IMR-90 (cell line): ENCODE results near the gene ATP1A4. TPM values are rescaled to one million over a fixed set of nuclear protein-coding genes. Genes with fewer than 3 reads are reported as not detected.

ENCODE experiments used
- ATAC-seq: fragments of 200-7000 bp; cut with Tn5 transposase; 2 replicates; pipeline ENCODE4 v1.9.1; 2020; ENCODE audit warnings: low read depth, mild to moderate bottlenecking, moderate library complexity
- BruUV-seq: library from RNA; stranded (reverse); fragments of 400-500 nt; replicated peaks from 2 replicates; lab custom pipeline; 2021; lab: Mats Ljungman, UMichigan
- CTCF ChIA-PET: fragments of 300-600 bp; formaldehyde crosslinking; extraction: SDS; loops from one replicate; lab custom pipeline; 2021; ENCODE audit warnings: antibody characterized with exemption; lab: Yijun Ruan, JAX
- POLR2A ChIA-PET: fragments of 300-600 bp; sonication (Branson Sonifier 250); formaldehyde crosslinking; loops from one replicate; lab custom pipeline; 2022; ENCODE audit warnings: antibody characterized with exemption; ENCODE audit not compliant: unreplicated experiment; lab: Charles Lee
- DNase-seq: peaks from one replicate; pipeline ENCODE4 v3.0.0; 2013
- H2AFZ ChIP-seq: replicated peaks from 2 replicates; pipeline ENCODE3; 2013; ENCODE audit warnings: low read length, mild to moderate bottlenecking; ENCODE audit not compliant: poor library complexity
- H2AK5ac ChIP-seq: 2 replicates; pipeline ENCODE4 v1.6.1; 2013; ENCODE audit warnings: low read depth, low read length, inconsistent platforms
- H2AK9ac ChIP-seq: replicated peaks from 2 replicates; pipeline ENCODE3; 2013; ENCODE audit warnings: mild to moderate bottlenecking, low read depth, low read length, moderate library complexity; ENCODE audit not compliant: poor library complexity
- H2BK120ac ChIP-seq: 2 replicates; pipeline ENCODE4 v1.6.1; 2013; ENCODE audit warnings: low read depth, low read length, inconsistent platforms
- H2BK15ac ChIP-seq: 3 replicates; pipeline ENCODE4 v1.6.1; 2013; ENCODE audit warnings: low read depth, low read length, inconsistent platforms
- H2BK20ac ChIP-seq: 2 replicates; pipeline ENCODE4 v1.6.1; 2013; ENCODE audit warnings: low read depth, mild to moderate bottlenecking, inconsistent platforms, low read length, moderate library complexity
- H2BK5ac ChIP-seq: 2 replicates; pipeline ENCODE4 v1.6.1; 2013; ENCODE audit warnings: mild to moderate bottlenecking, low read depth, low read length, inconsistent platforms; ENCODE audit not compliant: poor library complexity, severe bottlenecking
- H3K14ac ChIP-seq: replicated peaks from 2 replicates; pipeline ENCODE4 v1.6.1; 2013; ENCODE audit warnings: low read depth, low read length, inconsistent platforms
- H3K18ac ChIP-seq: 2 replicates; pipeline ENCODE4 v1.6.1; 2013; ENCODE audit warnings: low read depth, low read length, control low read depth
- H3K23ac ChIP-seq: 2 replicates; pipeline ENCODE4 v1.6.1; 2013; ENCODE audit warnings: low read depth, low read length, inconsistent platforms
- H3K27ac ChIP-seq: 2 replicates; pipeline ENCODE4 v1.5.1; 2013; ENCODE audit warnings: mild to moderate bottlenecking, control low read depth, low read length; ENCODE audit not compliant: insufficient read depth
- H3K27me3 ChIP-seq: 2 replicates; pipeline ENCODE4 v1.6.1; 2013; ENCODE audit warnings: low read length; ENCODE audit not compliant: control insufficient read depth, insufficient read depth
- H3K36me3 ChIP-seq: 2 replicates; pipeline ENCODE4 v1.6.1; 2013; ENCODE audit warnings: low read length, mixed read lengths; ENCODE audit not compliant: control insufficient read depth, insufficient read depth
- H3K4ac ChIP-seq: 2 replicates; pipeline ENCODE4 v1.6.1; 2013; ENCODE audit warnings: low read depth, low read length, inconsistent platforms
- H3K4me1 ChIP-seq: 2 replicates; pipeline ENCODE4 v1.6.1; 2013; ENCODE audit warnings: low read length, mixed read lengths; ENCODE audit not compliant: control insufficient read depth, insufficient read depth
- H3K4me2 ChIP-seq: 2 replicates; pipeline ENCODE4 v1.6.1; 2013; ENCODE audit warnings: low read depth, mild to moderate bottlenecking, control low read depth, low read length, moderate library complexity
- H3K4me3 ChIP-seq: 2 replicates; pipeline ENCODE4 v1.5.1; 2013; ENCODE audit warnings: low read depth, mild to moderate bottlenecking, control low read depth, low read length, moderate library complexity; ENCODE audit not compliant: insufficient read depth
- H3K56ac ChIP-seq: 2 replicates; pipeline ENCODE4 v1.6.1; 2013; ENCODE audit warnings: low read length, inconsistent platforms; ENCODE audit not compliant: insufficient read depth; ENCODE audit errors: extremely low read depth
- H3K79me1 ChIP-seq, 2 experiments: 2 replicates each; pipeline ENCODE4 v1.6.1; 2013; ENCODE audit warnings: low read length in 2 of 2, inconsistent platforms in 1 of 2, low read depth in 1 of 2
- H3K9ac ChIP-seq: 2 replicates; pipeline ENCODE4 v1.6.1; 2013; ENCODE audit warnings: low read depth, low read length, control low read depth
- H3K9me1 ChIP-seq: 2 replicates; pipeline ENCODE4 v1.6.1; 2013; ENCODE audit warnings: low read length, inconsistent platforms; ENCODE audit not compliant: insufficient read depth
- H3K9me3 ChIP-seq: 2 replicates; pipeline ENCODE4 v1.6.1; 2013; ENCODE audit warnings: low read length; ENCODE audit not compliant: control insufficient read depth, insufficient read depth
- H4K20me1 ChIP-seq: 2 replicates; pipeline ENCODE4 v1.6.1; 2013; ENCODE audit warnings: low read length, inconsistent platforms; ENCODE audit not compliant: insufficient read depth
- H4K5ac ChIP-seq: 2 replicates; pipeline ENCODE4 v1.6.1; 2013; ENCODE audit warnings: mild to moderate bottlenecking, low read depth, low read length, control low read depth
- H4K8ac ChIP-seq, 2 experiments: 2 replicates each; pipeline ENCODE4 v1.6.1; 2013; ENCODE audit warnings: low read depth in 2 of 2, low read length in 2 of 2, control low read depth in 1 of 2, inconsistent platforms in 1 of 2
- H4K91ac ChIP-seq: 2 replicates; pipeline ENCODE4 v1.6.1; 2013; ENCODE audit warnings: low read depth, low read length, inconsistent platforms; ENCODE audit not compliant: insufficient read depth
- BHLHE40 ChIP-seq: fragments of 150-350 bp; IDR thresholded peaks from 2 replicates; pipeline ENCODE4 v1.6.1; 2016; ENCODE audit warnings: mild to moderate bottlenecking, low read depth, low read length
- CEBPB ChIP-seq: IDR thresholded peaks from 2 replicates; pipeline ENCODE4 v1.6.1; 2012; ENCODE audit warnings: low read depth, low read length, improper control_type of control experiment
- CHD1 ChIP-seq: IDR thresholded peaks from 2 replicates; pipeline ENCODE4 v1.6.1; 2012; ENCODE audit warnings: low read depth, low read length, improper control_type of control experiment
- FOS ChIP-seq: fragments of 150-350 bp; IDR thresholded peaks from 2 replicates; pipeline ENCODE4 v1.6.1; 2016; ENCODE audit warnings: low read depth, low read length
- MAFK ChIP-seq: IDR thresholded peaks from 2 replicates; pipeline ENCODE4 v1.6.1; 2012; ENCODE audit warnings: low read depth, low read length, improper control_type of control experiment
- MAZ ChIP-seq: IDR thresholded peaks from 2 replicates; pipeline ENCODE4 v1.6.1; 2012; ENCODE audit warnings: low read depth, mild to moderate bottlenecking, low read length, improper control_type of control experiment, moderate library complexity, borderline replicate concordance
- MXI1 ChIP-seq: IDR thresholded peaks from 2 replicates; pipeline ENCODE4 v1.6.1; 2012; ENCODE audit warnings: low read depth, mild to moderate bottlenecking, low read length, moderate library complexity, borderline replicate concordance
- NFE2L2 ChIP-seq: fragments of 150-350 bp; IDR thresholded peaks from 2 replicates; pipeline ENCODE4 v1.6.1; 2016; ENCODE audit warnings: low read depth, mild to moderate bottlenecking, low read length
- POLR2A ChIP-seq: IDR thresholded peaks from 2 replicates; pipeline ENCODE4 v1.6.1; 2012; ENCODE audit warnings: mild to moderate bottlenecking, low read depth, low read length
- RAD21 ChIP-seq: IDR thresholded peaks from 2 replicates; pipeline ENCODE4 v1.6.1; 2012; ENCODE audit warnings: low read length, improper control_type of control experiment
- RCOR1 ChIP-seq: IDR thresholded peaks from 2 replicates; pipeline ENCODE4 v1.6.1; 2012; ENCODE audit warnings: mild to moderate bottlenecking, low read length, improper control_type of control experiment; ENCODE audit not compliant: insufficient replicate concordance
- RFX5 ChIP-seq: IDR thresholded peaks from 2 replicates; pipeline ENCODE4 v1.8.0; 2012; ENCODE audit warnings: low read depth, mild to moderate bottlenecking, low read length, moderate library complexity
- SMC3 ChIP-seq: fragments of 150-350 bp; IDR thresholded peaks from 2 replicates; pipeline ENCODE4 v1.6.1; 2016; ENCODE audit warnings: low read depth, mild to moderate bottlenecking, antibody characterized with exemption, low read length, moderate library complexity
- WGBS, 2 experiments: methylation state at CpG; one replicate each; pipeline versions ENCODE4 v1.1.5 to v1.1.7; 2013; ENCODE audit warnings: missing lambda C conversion rate in 2 of 2; ENCODE audit not compliant: insufficient read length in 1 of 2; ENCODE audit errors: extremely low coverage in 2 of 2; 5-methylcytosine and 5-hydroxymethylcytosine counted together
- dilution Hi-C: fragments of 300-500 bp; cut with HindIII; formaldehyde crosslinking; loops from one replicate; pipeline ENCODE4 v1.14.3; 2018; ENCODE audit warnings: low sequenced_read_pairs; ENCODE audit not compliant: unreplicated experiment
- in situ Hi-C: fragments of 300-500 bp; cut with MboI; formaldehyde crosslinking; loops from 3 replicates; pipeline ENCODE4 v1.14.3; 2019; ENCODE audit warnings: low sequenced_read_pairs, inconsistent platforms, mixed read lengths
- intact Hi-C: fragments of 100-400 bp; cut with micrococcal nuclease; formaldehyde crosslinking; loops from 2 replicates; pipeline ENCODE4 v1.10.0; 2022
- polyA plus RNA-seq, 3 experiments: library from polyadenylated mRNA; depleted of rRNA; stranded (reverse); fragments of >200 nt; gene quantifications; 2 replicates each; pipeline ENCODE4 v1.2.3, GENCODE V29; 2012; ENCODE audit warnings: low replicate concordance in 1 of 3
- total RNA-seq: library from RNA; depleted of rRNA; stranded (reverse); fragments of >200 nt; gene quantifications from 2 replicates; pipeline ENCODE4 v1.2.3, GENCODE V29; 2012
- TF ChIP-seq, protein P1 (sequence below): fragments of 150-350 bp; IDR thresholded peaks from 2 replicates; pipeline ENCODE4 v1.6.1; 2016; ENCODE audit warnings: low read depth, mild to moderate bottlenecking, low read length, moderate library complexity, borderline replicate concordance
- TF ChIP-seq, protein P2 (sequence below): fragments of 150-350 bp; IDR thresholded peaks from 2 replicates; pipeline ENCODE4 v1.6.1; 2017; ENCODE audit warnings: mild to moderate bottlenecking, antibody characterized with exemption, low read length, low read depth
- TF ChIP-seq, protein P3 (sequence below): conservative IDR thresholded peaks from 2 replicates; pipeline ENCODE4 v1.5.1; 2012; ENCODE audit warnings: mild to moderate bottlenecking, low read depth, low read length, improper control_type of control experiment

Gene ATP1A4
- total and polyA plus RNA-seq, 2 of the 4 experiments (the other 2 are of a cell fraction) = not detected

DNA sequence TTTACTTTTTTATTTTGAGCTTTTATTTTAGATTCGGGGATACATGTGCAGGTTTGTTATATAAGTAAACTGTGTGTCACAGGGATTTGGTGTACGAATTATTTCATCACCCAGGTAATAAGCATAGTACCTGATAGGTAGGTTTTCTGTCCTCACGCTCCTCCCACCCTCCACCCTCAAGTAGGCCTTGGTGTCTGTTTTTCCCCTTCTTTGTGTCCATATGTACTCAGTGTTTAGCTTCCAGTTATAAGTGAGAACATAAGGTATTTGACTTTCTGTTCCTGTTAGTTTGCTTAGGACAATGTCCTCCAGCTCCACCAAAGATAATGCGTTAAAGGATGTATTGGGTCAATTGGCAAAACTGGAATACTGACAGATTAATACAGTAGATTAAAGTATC is 5.8 kb downstream of the ATP1A4 start:
- no peak overlapping the region for H3K4me2 ChIP-seq
- H4K5ac ChIP-seq = no peak overlapping the region
- H2BK5ac ChIP-seq = no peak overlapping the region
- no peaks in the 10 kb centered on the region for H3K36me3 ChIP-seq
- peaks cover 36% of the 10 kb centered on the region for H3K27me3 ChIP-seq
- H2BK15ac ChIP-seq = no peak overlapping the region
- H4K20me1 ChIP-seq = no peaks in the 10 kb centered on the region
- no peaks in the 10 kb centered on the region for H3K79me1 ChIP-seq
- no peak overlapping the region for H2AFZ ChIP-seq
- H2AK5ac ChIP-seq = no peak overlapping the region
- no peak overlapping the region for H3K14ac ChIP-seq
- no peak overlapping the region for H3K18ac ChIP-seq
- no peak overlapping the region for H3K23ac ChIP-seq
- H3K9ac ChIP-seq = no peak overlapping the region
- TF ChIP-seq POLR2A (no peak), MXI1 (no peak), SMC3 (no peak), RFX5 (no peak), CHD1 (no peak), BHLHE40 (no peak), MAZ (no peak), RAD21 (no peak), FOS (no peak), RCOR1 (no peak), NFE2L2 (no peak), CEBPB (no peak), MAFK (no peak)
- TF ChIP-seq, protein P1, sequence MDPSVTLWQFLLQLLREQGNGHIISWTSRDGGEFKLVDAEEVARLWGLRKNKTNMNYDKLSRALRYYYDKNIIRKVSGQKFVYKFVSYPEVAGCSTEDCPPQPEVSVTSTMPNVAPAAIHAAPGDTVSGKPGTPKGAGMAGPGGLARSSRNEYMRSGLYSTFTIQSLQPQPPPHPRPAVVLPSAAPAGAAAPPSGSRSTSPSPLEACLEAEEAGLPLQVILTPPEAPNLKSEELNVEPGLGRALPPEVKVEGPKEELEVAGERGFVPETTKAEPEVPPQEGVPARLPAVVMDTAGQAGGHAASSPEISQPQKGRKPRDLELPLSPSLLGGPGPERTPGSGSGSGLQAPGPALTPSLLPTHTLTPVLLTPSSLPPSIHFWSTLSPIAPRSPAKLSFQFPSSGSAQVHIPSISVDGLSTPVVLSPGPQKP = no peak
- TF ChIP-seq, protein P2, sequence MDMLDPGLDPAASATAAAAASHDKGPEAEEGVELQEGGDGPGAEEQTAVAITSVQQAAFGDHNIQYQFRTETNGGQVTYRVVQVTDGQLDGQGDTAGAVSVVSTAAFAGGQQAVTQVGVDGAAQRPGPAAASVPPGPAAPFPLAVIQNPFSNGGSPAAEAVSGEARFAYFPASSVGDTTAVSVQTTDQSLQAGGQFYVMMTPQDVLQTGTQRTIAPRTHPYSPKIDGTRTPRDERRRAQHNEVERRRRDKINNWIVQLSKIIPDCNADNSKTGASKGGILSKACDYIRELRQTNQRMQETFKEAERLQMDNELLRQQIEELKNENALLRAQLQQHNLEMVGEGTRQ = no peak
- TF ChIP-seq, protein P3, sequence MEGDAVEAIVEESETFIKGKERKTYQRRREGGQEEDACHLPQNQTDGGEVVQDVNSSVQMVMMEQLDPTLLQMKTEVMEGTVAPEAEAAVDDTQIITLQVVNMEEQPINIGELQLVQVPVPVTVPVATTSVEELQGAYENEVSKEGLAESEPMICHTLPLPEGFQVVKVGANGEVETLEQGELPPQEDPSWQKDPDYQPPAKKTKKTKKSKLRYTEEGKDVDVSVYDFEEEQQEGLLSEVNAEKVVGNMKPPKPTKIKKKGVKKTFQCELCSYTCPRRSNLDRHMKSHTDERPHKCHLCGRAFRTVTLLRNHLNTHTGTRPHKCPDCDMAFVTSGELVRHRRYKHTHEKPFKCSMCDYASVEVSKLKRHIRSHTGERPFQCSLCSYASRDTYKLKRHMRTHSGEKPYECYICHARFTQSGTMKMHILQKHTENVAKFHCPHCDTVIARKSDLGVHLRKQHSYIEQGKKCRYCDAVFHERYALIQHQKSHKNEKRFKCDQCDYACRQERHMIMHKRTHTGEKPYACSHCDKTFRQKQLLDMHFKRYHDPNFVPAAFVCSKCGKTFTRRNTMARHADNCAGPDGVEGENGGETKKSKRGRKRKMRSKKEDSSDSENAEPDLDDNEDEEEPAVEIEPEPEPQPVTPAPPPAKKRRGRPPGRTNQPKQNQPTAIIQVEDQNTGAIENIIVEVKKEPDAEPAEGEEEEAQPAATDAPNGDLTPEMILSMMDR = no peak
- H3K56ac ChIP-seq = no peak overlapping the region
- ChIA-PET POLR2A (no interaction called here), CTCF (interaction anchor here (0.7 to 1.4 kb wide), 2 partner anchors 36 to 56 kb away, joined by 3 to 5 read pairs; no protein-coding TSS in a partner anchor)
- in situ Hi-C loops (no loop called here), intact Hi-C loops (no loop called here), dilution Hi-C loops (no loop called here)
- no peaks in the 10 kb centered on the region for H3K4me1 ChIP-seq
- DNase-seq = no peak
- no CpG with 5 or more reads among the region's 4 CpGs for whole genome bisulfite sequencing, 2 experiments
- no peak overlapping the region for H3K4me3 ChIP-seq
- no peak overlapping the region for H3K4ac ChIP-seq
- H3K9me3 ChIP-seq = no peaks in the 10 kb centered on the region
- no peak overlapping the region for H4K8ac ChIP-seq
- no peak overlapping the region for H2BK120ac ChIP-seq
- H2BK20ac ChIP-seq = no peak overlapping the region
- no peak overlapping the region for H3K27ac ChIP-seq
- no peak overlapping the region for H2AK9ac ChIP-seq
- H3K9me1 ChIP-seq = no peaks in the 10 kb centered on the region
- H4K91ac ChIP-seq = no peak overlapping the region
- no peak for ATAC-seq
- no TSS peak for BruUV-seq
